ENCODE results near the gene AIMP1.

The AIMP1 gene

DNA sequence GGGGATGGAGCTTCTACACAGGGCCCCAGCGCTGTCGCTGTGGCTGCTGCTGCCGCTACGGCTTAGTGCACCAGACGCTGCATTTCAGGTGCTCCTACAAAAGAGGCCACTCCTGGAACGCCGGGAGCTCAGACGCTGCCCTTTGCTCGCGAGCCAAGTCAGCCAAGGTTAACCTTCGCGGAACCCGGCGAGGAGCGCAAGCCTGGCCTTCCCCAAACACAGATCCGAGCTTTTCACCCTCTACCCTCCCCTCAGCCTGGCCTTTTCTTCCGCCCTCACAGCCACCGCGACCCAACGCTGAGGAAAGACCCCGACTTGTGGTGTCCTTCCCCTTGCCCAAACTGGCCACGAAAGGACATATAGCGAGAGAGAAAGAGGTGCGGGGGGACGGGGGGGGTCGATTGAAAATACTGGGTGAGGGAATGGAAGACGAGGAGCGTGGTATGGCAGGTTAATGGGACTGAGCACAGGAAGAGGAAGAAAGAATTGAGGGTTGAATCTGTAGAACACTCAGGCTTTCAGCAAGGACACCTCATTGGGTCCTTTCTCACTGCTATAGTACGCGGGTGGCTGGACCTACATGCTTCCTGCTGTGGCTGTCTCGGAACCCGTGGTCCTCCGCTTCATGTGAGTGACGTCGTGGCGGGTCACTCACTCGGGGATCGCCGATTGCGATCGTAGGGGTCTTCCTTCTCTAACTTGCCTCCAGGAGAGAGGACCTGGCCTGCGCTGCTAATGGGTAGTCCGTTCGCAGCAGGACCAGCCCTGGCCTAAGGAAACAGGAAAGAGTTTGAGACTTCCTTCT, at the start of gene AIMP1, which contains the start of gene TBCK:
Gene AIMP1, plus strand, starts transcription at position 583 of the 805 bp plus-strand sequence. CDS start 8,460 bp downstream, outside the sequence.
Gene TBCK, minus strand, starts transcription at position 242 of the 805 bp plus-strand sequence. CDS start 7,249 bp downstream, outside the sequence.
- peak; percentile 88 to 89 for DNase-seq

DNA sequence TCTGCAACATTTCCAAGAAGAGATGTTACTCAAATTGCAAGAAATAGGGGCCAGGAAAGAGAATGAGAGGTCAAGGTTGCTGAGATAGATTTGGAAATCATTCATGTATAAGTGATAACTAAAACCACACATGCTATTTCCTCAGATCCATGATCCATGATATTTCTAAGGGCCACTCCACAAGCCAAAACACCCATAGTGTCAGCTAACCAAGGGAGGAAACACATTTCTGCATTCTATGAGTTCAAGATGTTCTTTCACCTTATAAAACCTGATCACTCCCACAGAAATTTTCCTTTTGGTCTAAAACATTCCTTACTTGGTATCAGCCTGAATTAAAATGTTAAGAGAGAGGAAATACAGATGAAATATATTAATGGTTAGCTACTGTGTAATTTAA, 47.6 kb upstream of the AIMP1 start:
- no peak for DNase-seq

DNA sequence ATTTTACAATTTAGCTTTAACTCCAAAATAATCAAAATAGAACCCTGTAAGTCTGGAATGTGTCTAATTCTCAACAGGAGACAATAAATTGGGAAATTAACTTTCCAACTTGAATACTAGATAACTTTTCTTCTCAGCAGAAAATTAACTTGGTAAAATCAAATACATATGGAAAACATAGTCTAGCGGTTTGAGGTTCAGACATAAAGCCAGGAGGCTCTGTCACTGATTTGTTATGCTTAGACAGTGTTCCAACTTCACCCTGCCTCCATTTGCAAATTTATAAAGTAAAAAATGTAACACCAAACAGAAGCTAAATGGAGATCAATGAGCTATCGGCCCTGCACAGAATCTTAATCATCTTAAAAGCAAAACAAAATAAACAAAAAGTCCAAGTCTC, 46.6 kb upstream of the AIMP1 start:
- DNase-seq: no peak

DNA sequence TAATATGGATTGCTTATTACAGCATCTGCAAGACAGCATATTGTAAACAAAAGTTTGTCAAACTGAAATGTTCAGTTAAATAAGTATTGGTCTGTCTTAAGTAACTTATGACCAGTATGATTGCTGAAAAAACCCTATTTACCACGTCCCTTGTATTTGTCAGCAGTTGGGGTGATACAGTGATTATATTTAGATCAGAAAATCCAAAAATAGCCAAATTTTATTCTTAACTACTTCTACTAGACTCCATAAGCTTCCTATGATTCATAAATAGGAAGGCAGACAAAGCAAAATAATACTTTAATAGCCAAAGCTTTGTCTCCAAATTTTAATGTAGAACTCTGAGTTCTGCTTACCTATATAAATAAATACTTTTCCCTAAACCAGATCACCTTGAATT, 45.6 kb upstream of the AIMP1 start:
- no peak for DNase-seq

DNA sequence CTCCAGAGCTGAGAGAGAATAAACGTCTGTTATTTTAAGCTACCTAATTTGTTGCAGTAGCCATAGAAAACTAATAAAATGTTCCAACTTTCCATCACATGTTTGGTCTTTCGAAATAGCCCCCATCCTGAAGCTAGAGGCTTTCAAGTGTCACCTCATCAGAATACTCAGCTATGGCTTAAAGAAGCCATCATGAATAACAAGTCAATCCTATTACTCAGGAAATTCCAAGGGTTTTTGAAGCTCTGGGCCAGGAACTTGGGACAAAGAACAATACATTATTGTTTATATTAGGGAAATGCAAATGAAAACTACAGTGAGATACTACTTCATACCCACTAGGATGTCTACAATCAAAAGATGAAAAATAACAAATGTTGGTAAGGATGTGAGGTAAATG, 42.5 kb upstream of the AIMP1 start:
- peak in 1 of 2 donors; percentile 8 for DNase-seq

DNA sequence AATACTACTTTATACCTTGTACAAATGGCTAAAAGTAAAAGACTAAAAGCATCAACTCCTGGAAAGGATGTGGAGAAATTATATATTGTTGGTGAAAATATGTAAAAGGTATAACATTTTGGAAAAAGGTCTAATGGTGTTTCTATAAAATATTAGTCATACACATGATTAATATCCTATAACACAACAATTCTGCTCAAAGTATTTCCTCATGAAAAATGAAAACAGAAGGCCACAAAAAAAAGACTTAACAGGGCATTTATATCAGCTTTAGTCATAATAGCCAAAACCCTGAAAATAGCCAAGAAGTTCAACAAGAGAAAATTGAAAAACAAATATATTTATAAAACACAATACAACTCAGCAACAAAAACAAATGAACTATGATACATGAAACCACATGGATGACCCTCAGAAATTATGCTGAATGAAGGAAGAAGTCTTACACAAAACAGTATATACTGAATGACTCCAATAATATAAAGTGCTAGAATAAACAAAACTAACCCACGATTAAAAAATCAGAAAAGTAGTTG, 39.1 kb upstream of the AIMP1 start:
- no peak for DNase-seq

DNA sequence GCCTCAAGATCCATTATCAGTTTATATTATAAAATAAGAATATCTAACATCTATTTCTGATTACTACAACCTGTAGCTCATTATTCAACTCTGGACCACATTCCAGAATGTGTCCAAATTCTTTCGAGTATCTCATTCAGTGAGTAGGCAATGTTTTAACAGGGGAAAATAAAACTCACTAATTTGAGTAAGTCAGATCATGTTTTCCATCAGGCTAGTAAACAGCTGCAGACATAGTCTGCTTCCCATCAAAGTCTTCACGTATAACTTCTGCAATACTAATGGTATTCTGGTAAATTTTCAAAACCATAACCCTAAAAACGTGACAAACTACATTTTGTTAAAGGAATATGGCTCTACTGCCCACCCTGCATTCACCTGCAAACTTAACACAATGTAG, 32.1 kb upstream of the AIMP1 start:
- no peak for DNase-seq

DNA sequence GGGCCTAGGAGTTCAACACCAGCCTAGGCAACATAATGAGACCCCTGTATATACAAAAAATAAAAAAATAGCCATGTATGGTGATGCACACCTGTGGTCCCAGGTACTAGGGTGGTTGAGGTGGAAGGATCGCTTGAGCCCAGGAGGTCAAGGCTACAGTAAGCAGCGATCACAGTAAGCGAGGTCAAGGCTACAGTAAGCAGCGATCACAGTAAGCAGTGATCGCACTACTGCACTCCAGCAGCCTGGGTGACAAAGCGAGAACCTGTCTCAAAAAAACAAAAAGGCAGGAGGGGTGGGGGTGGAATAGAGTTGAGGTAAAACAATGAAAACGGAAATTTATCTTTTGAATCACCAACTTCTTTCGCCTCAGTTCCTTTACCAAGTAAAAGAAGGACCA, 29.7 kb upstream of the AIMP1 start:
- no peak for DNase-seq

DNA sequence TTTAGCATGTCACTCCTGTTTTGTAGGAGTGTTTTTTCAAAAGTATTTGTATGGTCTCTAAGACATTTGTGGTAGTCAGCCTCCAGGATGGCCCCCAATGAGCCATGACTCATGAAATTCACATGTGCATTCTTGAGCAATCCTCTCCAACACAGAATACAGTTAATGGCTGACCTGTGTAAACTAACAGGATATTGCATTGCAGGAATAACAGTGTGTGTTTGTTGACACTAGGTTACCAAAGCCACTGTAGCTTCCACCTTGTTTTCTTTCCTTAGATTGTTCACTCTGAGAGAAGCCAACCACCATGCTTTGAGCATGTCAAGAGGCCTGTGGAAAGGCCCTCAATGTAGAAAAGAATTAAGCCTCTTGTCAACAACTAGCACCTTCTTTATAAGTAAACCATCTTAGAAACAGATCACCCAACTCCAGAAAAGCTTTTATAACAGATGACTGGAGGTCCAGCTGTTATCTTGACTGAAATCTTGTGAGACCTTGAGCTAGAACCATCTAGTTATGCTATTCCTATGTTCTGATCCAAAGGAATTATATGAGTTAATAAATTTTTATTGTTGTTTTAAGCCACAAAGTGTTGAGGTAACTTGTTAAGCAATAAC, 28.9 kb upstream of the AIMP1 start:
- no peak for DNase-seq

DNA sequence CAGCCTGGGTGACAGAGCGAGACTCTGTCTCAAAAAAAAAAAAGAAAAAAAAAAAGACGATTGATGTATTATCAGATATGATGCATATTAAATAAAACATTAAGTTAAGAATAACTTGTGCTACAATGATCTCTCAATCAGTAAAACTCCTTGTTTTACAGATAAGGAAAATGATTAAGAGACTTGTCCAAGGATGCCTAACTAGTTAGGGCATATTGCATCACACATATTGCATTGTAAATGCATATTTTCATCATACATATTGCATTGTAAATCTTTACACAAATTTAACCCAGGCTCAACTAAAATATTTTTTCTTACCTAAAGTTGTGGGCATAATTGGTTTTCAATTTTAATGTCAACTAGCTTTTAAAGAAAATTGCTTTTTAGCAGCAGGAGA, 26.6 kb upstream of the AIMP1 start:
- no peak for DNase-seq

DNA sequence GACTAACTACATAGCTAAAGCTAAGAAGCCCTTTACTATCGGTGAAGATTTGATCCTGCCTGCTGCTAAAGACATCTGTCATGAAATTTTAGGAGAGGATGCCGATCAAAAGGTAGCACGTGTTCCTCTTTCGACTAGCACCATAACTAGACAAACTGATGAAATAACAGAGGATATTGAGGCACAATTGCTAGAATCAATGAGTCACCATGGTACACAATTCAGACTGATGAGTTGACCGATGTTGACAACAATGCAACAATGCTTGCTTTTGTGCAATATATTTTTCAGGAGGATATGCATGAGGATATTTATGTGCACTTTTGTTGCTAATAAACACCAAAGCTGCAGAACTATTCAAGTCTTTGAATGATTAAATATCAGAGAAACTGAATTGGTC, 24.7 kb upstream of the AIMP1 start:
- no peak for DNase-seq

DNA sequence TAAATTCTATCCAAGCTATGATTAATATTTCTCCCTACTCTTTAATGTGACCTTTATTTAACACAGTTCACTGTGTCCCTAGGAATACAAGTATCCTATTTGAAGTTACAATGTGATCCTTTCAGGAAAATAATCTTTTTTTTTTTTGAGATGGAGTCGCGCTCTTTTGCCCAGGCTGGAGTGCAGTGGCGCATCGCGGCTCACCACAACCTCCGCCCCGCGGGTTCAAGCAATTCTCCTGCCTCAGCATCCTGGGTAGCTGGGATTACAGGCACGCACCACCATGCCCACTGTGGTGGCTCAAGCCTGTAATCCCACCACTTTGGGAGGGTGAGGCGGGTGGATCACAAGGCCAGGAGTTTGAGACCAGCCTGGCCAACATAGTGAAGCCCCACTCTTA, 22.3 kb upstream of the AIMP1 start:
- DNase-seq: no peak

DNA sequence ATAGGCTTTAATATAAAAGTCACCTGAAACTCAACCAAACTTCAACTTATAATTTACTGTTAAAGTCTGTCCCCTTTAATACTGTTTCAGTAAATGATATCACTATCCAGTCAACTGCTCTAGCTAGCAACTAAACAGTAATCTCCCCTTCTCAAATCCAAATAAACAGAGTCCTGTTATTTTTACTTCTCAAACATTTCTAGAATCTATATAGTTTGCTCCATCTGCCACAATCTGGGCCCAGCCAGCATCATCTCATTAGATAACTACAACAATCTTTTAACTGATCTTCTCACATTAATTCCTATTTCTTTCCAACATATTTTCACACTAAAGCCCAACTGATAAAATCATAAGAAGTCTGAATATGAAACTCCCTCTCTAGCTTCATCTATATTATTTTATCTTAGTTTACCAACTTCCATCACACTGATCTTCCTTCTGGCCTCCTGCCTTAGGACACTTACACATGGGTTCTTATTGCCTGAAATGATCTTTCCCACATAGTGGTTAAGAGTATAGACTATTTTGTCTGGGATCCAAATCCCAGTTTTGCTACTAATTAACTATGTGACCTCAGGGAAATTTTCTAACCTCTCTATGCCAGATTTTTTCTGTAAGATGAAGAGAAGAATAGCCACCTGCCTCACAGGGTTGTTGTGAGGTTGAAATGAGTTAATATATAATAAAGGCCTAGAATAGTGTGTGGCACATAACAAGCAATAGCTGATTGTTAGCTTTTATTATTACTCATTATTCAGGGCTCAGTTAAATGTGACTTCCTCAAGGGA, 18.9 kb upstream of the AIMP1 start:
- DNase-seq: no peak

DNA sequence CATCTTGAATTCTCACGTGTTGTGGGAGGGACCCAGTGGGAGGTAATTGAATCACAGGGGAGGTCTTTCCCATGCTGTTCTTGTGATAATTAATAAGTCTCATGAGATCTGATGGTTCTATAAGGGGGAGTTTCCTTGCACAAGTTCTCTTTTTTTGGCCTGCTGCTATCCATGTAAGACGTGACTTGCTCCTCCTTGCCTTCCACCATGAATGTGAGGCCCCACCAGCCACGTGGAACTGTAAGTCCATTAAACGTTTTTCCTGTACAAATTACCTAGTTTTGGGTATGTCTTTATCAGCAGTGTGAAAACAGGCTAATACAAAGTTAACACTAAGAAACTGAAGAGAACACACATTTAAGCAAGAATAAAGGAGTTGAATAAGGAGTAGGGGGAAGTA, 16.4 kb upstream of the AIMP1 start:
- no peak for DNase-seq

DNA sequence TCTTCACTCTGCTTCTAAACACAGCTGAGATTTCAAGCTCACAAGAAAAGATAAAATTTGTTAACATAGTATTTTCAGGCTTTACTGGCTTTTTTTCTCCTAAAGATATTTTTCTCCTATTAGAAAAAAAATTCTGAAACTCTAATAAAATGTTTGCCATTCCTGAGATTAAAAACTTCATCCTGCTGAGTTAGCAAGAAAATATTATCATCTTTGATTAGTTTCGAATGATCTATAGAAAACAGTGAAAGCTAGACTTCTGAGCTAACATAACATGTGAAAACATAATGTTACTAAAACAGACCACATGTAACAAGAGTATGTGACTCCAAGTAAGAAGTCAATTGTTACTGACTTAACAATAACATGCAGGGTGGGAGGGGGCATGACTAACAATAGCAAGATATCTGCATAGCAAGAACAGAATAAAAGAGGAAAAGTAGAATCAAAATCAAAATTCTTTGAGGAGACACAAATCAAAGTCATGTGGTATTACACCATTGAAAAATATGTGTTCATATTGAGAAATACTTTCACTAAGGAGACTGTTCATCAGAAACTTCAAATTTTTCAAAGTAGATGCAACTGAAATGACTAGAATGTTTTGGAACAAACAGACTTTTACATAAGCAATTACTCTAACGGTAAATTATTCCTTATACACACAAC, 14.8 kb upstream of the AIMP1 start:
- DNase-seq: no peak

DNA sequence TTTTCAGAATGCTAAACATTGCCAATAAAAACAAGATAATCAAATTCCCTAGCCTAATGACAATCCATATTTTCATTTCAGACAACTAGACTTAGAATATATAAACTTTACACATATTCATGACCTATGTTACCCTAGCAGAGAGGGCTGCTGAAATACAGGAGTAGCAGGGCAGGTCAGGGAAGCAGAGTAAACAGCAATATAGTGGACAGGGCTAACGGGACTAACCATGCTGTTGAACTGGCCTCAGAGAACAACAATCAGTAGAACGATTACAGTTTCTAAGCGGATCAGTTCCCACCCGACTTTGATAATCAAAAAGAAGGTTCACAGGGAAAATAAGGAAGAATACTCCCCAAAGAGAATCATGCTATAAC, 14.3 kb upstream of the AIMP1 start:
- DNase-seq: no peak

DNA sequence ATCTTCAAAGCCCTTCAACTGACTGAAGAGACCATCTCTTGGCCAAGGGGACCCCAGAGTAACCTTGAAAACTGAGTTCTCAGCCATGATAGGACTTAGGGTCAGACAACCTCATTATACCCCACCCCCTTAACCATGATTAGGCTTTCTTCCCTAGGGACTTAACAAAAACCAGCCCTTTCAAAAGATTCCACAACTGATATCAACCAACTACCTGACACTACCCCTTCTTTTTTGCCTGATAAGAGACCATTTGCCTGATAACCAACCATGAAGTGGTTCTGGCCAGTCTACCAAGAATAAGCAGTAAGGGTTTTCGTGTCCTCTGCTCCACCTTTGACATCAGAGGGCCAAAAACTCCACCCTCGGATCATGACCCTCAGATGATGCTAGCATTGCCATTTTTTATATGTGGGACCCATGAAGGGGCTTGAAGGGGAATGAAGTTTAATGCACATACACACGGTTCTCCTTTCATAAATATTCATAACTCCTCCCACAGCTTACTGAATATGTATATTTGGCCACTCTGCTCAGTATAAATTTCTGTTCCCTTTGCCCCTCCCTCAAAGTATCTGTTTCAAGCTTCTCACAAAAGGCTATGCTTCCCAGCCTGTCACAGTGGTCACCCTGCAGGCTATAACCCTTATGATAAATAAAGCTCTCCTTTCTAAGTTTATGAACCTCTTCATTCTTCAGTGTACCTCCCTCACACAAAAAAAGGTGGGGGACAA, 12.6 kb upstream of the AIMP1 start:
- no peak for DNase-seq

DNA sequence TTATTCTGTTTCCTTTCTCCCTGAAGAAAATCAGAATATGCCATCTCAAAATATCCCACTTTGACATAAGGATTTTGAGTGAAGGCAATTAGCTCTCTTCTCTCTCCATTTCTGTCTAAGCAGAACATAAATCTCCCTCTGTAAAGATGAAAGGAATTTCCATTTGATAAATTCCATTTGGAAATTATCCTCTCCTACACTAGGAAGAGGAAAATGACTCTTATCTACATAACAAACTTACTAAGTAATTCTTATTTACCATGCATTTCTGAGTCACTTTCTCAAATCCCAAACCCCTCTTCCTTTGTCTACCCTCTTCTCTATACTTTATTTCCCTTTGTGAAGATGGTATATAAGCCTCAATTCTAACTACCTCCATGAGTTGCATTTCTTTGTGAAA, 11.7 kb upstream of the AIMP1 start:
- no peak for DNase-seq

DNA sequence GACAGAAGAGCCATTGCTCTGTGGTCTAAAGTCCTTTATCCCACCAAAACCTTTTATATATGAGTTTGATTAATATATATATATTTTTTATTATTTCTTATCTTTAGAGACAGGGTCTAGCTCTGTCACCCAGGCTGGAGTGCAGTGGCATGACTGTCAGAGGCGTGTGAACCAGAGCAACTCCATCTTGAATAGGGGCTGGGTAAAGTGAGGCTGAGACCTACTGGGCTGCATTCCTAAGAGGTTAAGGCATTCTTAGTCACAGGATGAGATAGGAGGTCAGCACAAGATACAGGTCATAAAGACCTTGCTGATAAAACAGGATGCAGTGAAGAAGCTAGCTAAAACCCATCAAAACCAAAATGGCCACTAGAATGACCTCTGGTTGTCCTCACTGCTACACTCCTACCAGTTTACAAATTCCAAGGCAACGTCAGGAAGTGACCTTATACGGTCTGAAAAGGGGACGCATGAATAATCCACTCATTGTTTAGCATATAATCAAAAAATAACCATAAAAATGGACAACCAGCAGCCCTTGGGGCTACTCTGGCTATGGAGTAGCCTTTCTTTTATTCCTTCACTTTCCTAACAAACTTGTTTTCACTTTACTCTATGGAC, 10.8 kb upstream of the AIMP1 start:
- DNase-seq: no peak

DNA sequence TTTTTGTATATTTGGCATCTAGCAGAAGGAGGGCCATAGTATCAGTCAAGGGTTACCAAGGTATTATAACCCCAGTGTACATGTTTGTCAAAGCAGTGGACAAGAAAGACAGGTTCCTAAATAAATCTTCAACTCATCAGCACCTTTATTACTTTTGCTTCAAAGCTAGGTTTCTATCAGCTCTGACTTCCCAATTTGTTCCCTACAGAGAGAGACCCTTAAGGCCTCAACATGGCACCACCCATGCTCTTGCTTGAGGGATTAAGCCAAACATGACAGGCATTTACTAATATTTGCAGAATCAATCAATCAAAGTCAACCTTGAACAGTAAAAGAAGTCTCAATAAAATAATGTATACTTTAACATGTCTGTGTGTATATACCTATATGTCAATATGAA, 9.8 kb upstream of the AIMP1 start:
- no peak for DNase-seq

DNA sequence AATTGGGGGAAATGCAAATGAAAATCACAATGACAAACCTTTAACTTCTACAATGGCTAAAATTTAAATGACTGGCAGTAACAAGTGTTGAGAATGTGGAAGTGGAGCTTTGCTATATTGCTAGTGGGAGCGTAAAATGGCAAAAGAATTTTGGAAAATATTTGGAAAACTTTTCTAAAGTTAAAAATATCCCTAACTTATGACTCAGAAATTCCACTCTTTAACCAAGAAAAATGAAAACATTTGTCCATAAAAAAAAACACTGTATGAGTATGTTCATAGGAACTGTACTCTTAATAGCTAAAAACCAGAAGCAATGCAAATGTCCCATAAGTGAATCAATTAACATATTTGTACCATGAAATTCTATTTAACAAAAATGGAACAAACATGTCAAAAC, 4.0 kb upstream of the AIMP1 start:
- no peak for DNase-seq

All from hippocampal formation (tissue), 2 donors.